Cardiac muscle cell (in vitro differentiated cells and primary cell): ENCODE measurements around the gene SPAM1. TPM values are rescaled to one million over a fixed set of nuclear protein-coding genes. Genes with fewer than 3 reads are reported as not detected.

ENCODE experiments used
- DNase-seq, 2 donors: peaks; one replicate each; pipeline versions ENCODE4 v3.0.0 to v3.0.0-alpha.2; 2010 to 2017; ENCODE audit warnings: low read depth in 1 of 2, low spot score in 1 of 2
- H3K27ac ChIP-seq: fragments of 200-600 bp; sonication (generic); 2 replicates; pipeline ENCODE4 v1.5.1; 2016
- H3K27me3 ChIP-seq: fragments of 200-600 bp; sonication (generic); 2 replicates; pipeline ENCODE4 v1.6.0; 2016; ENCODE audit warnings: control low read depth
- H3K36me3 ChIP-seq: fragments of 200-600 bp; sonication (generic); 2 replicates; pipeline ENCODE4 v1.5.1; 2016; ENCODE audit warnings: control low read depth
- H3K4me1 ChIP-seq: fragments of 200-600 bp; sonication (generic); 2 replicates; pipeline ENCODE4 v1.8.1; 2017; ENCODE audit warnings: low read depth, mild to moderate bottlenecking, mixed run types
- H3K4me3 ChIP-seq: fragments of 200-600 bp; sonication (generic); 2 replicates; pipeline ENCODE4 v1.5.1; 2016; ENCODE audit warnings: mild to moderate bottlenecking
- H3K9me3 ChIP-seq: fragments of 200-600 bp; sonication (generic); 2 replicates; pipeline ENCODE4 v1.5.1; 2017; ENCODE audit warnings: low read depth, mild to moderate bottlenecking, control low read depth
- polyA plus RNA-seq: library from polyadenylated mRNA; unstranded; fragments of >200 nt; fragmentation: Nextera tagmentation; extraction: Ambion mirVana; gene quantifications from 2 replicates; pipeline ENCODE4 v1.2.1, GENCODE V29; 2016
- total RNA-seq: library from RNA; depleted of rRNA; stranded (reverse); fragments of >200 nt; gene quantifications from 2 replicates; pipeline ENCODE4 v1.2.3, GENCODE V29; 2016
- TF ChIP-seq, protein P1 (sequence below): IDR thresholded peaks from 2 replicates; pipeline ENCODE4 v1.5.1; 2012; ENCODE audit warnings: low read depth, mild to moderate bottlenecking, low read length

The SPAM1 gene
- total and polyA plus RNA-seq, 2 experiments from 2014 or later = not detected

DNA sequence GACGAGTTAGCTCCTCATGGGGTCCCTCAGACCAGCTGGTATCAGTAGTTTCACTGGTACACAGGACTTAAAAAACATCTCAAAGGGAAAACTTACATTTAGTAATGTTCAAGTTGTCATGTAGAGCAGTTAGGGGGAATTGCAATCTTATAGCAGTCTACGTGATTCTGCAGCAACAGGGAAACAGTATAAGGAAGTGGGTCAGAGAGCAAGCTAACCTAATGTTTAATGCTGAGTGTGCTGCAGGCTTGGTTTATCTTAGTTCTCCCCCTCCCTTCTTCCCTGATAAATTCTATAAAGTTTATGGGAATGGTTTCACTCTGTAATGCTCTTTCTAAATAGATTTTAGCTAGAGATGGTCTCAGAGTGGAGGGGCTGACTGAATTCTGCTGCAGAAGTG is 11.3 kb downstream of the SPAM1 start:
- Histone ChIP-seq H3K36me3 (no peaks in the 10 kb centered on the region), H3K4me3 (no peak overlapping the region), H3K9me3 (peaks cover 3% of the 10 kb centered on the region), H3K27ac (no peak overlapping the region), H3K4me1 (no peaks in the 10 kb centered on the region), H3K27me3 (no peaks in the 10 kb centered on the region)
- no peak for DNase-seq
- TF ChIP-seq, protein P1, sequence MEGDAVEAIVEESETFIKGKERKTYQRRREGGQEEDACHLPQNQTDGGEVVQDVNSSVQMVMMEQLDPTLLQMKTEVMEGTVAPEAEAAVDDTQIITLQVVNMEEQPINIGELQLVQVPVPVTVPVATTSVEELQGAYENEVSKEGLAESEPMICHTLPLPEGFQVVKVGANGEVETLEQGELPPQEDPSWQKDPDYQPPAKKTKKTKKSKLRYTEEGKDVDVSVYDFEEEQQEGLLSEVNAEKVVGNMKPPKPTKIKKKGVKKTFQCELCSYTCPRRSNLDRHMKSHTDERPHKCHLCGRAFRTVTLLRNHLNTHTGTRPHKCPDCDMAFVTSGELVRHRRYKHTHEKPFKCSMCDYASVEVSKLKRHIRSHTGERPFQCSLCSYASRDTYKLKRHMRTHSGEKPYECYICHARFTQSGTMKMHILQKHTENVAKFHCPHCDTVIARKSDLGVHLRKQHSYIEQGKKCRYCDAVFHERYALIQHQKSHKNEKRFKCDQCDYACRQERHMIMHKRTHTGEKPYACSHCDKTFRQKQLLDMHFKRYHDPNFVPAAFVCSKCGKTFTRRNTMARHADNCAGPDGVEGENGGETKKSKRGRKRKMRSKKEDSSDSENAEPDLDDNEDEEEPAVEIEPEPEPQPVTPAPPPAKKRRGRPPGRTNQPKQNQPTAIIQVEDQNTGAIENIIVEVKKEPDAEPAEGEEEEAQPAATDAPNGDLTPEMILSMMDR = no peak

DNA sequence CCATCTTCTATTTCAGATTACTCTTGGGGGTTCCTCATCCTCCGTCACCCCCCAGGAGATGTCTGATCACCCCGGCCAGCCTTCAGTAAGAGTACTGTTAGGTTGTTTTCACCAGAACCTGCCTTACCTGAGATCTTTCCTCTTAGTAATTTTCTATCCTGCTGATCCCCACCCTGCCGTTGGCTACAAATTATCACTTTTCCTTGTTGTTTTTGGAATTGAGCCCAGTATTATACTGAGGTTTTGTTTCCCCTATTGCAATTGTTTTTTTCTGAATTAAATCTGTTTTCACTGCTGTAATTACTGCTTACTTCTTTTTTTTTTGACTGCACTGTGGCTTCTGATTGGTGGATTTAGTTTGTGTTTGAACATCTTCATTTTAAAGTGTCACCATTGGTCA is 14.7 kb downstream of the SPAM1 start:
- TF ChIP-seq, protein P1 = no peak
- DNase-seq = no peak
- Histone ChIP-seq H3K9me3 (peaks cover 3% of the 10 kb centered on the region), H3K4me1 (peaks cover 10% of the 10 kb centered on the region), H3K27ac (no peak overlapping the region), H3K27me3 (no peaks in the 10 kb centered on the region), H3K4me3 (no peak overlapping the region), H3K36me3 (no peaks in the 10 kb centered on the region)

DNA sequence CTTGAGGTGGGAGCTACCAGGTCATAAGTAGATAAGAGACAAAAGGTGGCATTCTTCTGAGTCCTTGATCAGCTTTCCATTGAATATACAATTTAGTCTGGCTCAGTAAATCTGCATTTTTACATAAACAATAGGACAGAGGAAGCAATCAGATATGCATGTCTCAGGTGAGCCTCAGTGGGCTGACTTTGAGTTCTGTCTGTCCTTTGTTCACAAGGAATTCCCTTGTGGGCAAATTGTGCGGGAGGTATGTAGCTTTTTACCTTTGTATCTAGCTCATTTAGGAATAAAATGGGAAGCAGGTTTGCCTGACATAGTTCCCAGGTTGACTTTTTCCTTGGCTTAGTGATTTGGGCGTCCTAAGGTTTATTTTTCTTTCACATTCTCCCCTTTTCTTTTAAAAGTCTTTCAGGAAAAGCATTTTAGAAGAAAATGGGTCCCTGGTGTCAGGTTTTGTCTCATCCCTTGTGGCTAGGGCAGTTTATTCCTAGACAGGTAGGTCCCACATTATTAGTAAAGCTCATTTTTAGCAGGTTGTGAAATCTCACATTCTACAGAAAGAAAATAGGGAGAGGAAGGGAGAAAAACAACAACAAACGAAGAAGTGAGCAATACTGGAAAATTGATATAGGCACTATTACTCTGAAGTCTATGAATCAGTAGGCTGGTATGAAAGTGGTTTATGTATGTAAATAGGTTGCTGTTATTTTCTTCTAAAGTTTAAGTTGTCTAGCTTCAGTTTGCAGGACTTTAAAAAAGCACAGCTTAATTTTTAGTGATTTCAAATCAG is 16.5 kb downstream of the SPAM1 start:
- Histone ChIP-seq H3K9me3 (no peaks in the 10 kb centered on the region), H3K4me3 (no peak overlapping the region), H3K36me3 (no peaks in the 10 kb centered on the region), H3K27ac (no peak overlapping the region), H3K4me1 (peaks cover 10% of the 10 kb centered on the region), H3K27me3 (no peaks in the 10 kb centered on the region)
- DNase-seq = no peak
- TF ChIP-seq, protein P1 = no peak

DNA sequence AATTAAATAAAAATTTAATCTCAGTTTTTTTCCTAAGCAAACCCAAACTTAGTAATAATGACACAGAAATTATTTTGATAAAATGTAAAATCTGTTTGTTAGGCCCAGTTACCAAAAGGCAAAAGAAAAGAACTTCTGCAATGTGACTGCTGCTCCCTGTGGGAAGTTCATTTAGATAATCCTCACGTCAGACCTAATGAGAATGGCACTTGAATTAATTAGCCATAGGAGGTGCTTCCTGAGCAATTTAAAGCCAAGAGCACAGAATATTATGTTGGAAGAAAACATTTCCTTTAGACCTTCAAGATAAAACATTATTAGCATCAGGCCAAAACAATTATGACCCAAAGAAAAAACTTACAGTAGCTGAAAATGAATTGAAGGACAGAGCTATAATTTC is 19.4 kb downstream of the SPAM1 start:
- peaks cover 10% of the 10 kb centered on the region for H3K4me1 ChIP-seq
- TF ChIP-seq, protein P1 = no peak
- H3K9me3 ChIP-seq = no peaks in the 10 kb centered on the region
- H3K27ac ChIP-seq = no peak overlapping the region
- no peaks in the 10 kb centered on the region for H3K36me3 ChIP-seq
- no peak for DNase-seq
- H3K4me3 ChIP-seq = no peak overlapping the region
- H3K27me3 ChIP-seq = no peaks in the 10 kb centered on the region

DNA sequence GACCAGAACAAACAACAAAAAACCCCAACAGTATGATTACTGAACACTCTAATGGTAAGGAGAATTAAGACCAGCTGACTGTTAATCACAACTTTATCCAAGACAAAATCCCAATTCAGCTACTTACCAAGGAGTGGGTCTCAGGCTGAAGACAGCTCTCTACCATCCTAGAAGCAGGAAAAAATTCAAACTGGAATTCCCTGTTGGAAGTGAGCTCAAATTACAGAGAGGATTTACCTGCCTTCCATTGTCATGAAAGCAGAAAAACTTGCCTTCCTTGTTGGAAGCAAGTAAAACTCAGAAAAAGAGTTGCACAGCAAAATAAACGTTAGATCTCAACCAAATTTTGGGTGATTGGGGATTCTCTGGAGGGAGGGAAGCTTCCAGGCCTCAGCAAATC is 20.9 kb downstream of the SPAM1 start:
- H3K27me3 ChIP-seq = no peaks in the 10 kb centered on the region
- no peak overlapping the region for H3K27ac ChIP-seq
- H3K36me3 ChIP-seq = no peaks in the 10 kb centered on the region
- peaks cover 10% of the 10 kb centered on the region for H3K4me1 ChIP-seq
- TF ChIP-seq, protein P1 = no peak
- no peak for DNase-seq
- no peak overlapping the region for H3K4me3 ChIP-seq
- H3K9me3 ChIP-seq = no peaks in the 10 kb centered on the region
